HT1080 (cell line): ENCODE data around the gene C7orf25. TPM values are rescaled to one million over a fixed set of nuclear protein-coding genes. Genes with fewer than 3 reads are reported as not detected.
"Not testable (repeated sequence)": the region's sequence is repeated elsewhere in the genome, so short reads cannot be mapped to it uniquely, and the experiment has no call there.

Experiments used
- DNase-seq: peaks from one replicate; pipeline ENCODE4 v3.0.0-alpha.2; 2015; ENCODE audit warnings: low read depth
- total RNA-seq: library from RNA; depleted of rRNA; stranded (reverse); fragments of >200 nt; shearing (Covaris generic); gene quantifications from 2 replicates; pipeline ENCODE4 v1.2.3, GENCODE V29; 2014

C7orf25 gene
- total RNA-seq, 1 experiment from 2014 or later = 9.0 TPM

- no peak for DNase-seq
These were observed 19.0 kb upstream of the C7orf25 start for GRCh38 chr7:42930889-42931288.

GRCh38 chr7:42929449-42929848, 17.6 kb upstream of the C7orf25 start:
- DNase-seq = no peak

GRCh38 chr7:42928754-42929153, 16.9 kb upstream of the C7orf25 start:
- DNase-seq = no peak

GRCh38 chr7:42926204-42926603, 14.3 kb upstream of the C7orf25 start:
- DNase-seq = no peak

- no peak for DNase-seq
These were observed 13.8 kb upstream of the C7orf25 start for GRCh38 chr7:42925630-42926029.

- DNase-seq = no peak
These were observed 12.5 kb upstream of the C7orf25 start for GRCh38 chr7:42924223-42924838.

- DNase-seq = no peak
These were observed 10.3 kb upstream of the C7orf25 start for GRCh38 chr7:42922017-42922753.

- no peak for DNase-seq
These were observed 3.5 kb upstream of the C7orf25 start for GRCh38 chr7:42915356-42915755.

- DNase-seq = peak; percentile 66
These were observed 2.7 kb upstream of the C7orf25 start for GRCh38 chr7:42914421-42915045.

- no peak for DNase-seq
These were observed 2.1 kb upstream of the C7orf25 start for GRCh38 chr7:42914009-42914408.

- DNase-seq = no peak
These were observed 1.7 kb upstream of the C7orf25 start for GRCh38 chr7:42913591-42913990.

GRCh38 chr7:42910306-42910705, 1.6 kb downstream of the C7orf25 start:
- DNase-seq = no peak

GRCh38 chr7:42907316-42907715, 4.6 kb downstream of the C7orf25 start:
- no peak for DNase-seq

- no peak for DNase-seq
These were observed 5.7 kb downstream of the C7orf25 start for GRCh38 chr7:42906181-42906580.

- no peak for DNase-seq
These were observed 9.5 kb downstream of the C7orf25 start for GRCh38 chr7:42902331-42902730.

- no peak for DNase-seq
These were observed 11.0 kb downstream of the C7orf25 start for GRCh38 chr7:42900842-42901241.

GRCh38 chr7:42893346-42894240, 18.3 kb downstream of the C7orf25 start:
- DNase-seq = no peak

- no peak for DNase-seq
These were observed 24.9 kb downstream of the C7orf25 start for GRCh38 chr7:42886893-42887505.

GRCh38 chr7:42886129-42886528, 25.7 kb downstream of the C7orf25 start:
- no peak for DNase-seq

GRCh38 chr7:42885183-42885582, 26.7 kb downstream of the C7orf25 start:
- DNase-seq = not testable (repeated sequence)

GRCh38 chr7:42883950-42884349, 27.9 kb downstream of the C7orf25 start:
- DNase-seq = peak; percentile 84
